AG08396 (cell line): ENCODE measurements around the gene MBOAT7.
"Not testable (repeated sequence)": the region's sequence is repeated elsewhere in the genome, so short reads cannot be mapped to it uniquely, and the experiment has no call there.

Source experiments
- DNase-seq: peaks from one replicate; pipeline ENCODE4 v3.0.0; 2012; ENCODE audit warnings: low spot score, mixed read lengths

Gene MBOAT7, protein sequence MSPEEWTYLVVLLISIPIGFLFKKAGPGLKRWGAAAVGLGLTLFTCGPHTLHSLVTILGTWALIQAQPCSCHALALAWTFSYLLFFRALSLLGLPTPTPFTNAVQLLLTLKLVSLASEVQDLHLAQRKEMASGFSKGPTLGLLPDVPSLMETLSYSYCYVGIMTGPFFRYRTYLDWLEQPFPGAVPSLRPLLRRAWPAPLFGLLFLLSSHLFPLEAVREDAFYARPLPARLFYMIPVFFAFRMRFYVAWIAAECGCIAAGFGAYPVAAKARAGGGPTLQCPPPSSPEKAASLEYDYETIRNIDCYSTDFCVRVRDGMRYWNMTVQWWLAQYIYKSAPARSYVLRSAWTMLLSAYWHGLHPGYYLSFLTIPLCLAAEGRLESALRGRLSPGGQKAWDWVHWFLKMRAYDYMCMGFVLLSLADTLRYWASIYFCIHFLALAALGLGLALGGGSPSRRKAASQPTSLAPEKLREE

DNA sequence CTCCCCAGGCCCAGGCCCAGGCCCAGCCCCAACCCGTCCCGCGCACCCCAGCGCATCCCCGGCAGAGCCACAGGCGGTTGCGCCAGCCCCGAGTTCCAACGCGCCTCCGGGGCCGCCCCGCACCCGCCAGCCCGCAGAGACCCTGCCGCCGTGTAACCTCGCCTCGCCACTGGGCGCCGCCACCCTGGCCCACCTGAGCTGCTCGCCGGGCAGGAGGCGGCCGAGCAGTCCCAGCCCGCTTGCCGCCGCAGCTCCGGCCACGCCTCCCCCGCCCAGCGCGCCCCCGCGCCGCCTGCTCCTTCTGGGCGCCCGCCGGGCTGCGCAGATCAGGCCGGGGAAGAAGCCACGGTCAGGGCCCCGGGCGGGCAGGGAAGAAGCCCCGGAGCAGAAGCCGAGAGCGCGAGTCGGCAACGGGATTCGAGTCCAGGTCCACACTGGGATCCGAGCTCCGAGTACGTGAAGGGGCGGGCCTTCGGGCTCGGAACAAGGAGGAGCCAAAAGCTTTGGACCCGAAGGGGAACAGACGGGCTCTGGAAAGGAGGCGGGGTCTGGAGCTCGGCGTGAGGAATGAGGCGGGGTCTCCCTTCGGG, at the start of gene MBOAT7:
TSS of gene MBOAT7 (minus strand) at position 436 of the 590 bp plus-strand sequence. CDS start 1,072 bp downstream, outside the sequence.
- no peak for DNase-seq

DNA sequence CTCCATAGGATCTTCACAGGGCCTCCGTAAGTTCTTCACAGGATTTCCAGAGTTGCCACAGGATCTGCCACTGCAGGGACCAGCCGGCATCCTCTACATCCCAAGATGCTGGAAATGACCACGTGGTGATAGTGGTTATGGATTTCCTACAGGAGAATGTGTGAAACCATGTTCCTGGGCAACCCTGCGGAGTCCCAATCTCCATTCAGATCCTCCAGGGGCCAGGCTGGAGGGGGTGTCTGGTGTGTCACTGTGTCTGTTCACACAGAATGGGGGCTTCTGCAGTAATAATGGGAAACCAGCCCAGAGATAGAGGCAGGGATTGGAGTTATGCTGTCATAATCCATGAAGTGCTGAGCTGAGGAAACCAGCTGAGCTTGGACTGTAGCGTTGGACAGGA, 44.6 kb upstream of the MBOAT7 start:
- no peak for DNase-seq

DNA sequence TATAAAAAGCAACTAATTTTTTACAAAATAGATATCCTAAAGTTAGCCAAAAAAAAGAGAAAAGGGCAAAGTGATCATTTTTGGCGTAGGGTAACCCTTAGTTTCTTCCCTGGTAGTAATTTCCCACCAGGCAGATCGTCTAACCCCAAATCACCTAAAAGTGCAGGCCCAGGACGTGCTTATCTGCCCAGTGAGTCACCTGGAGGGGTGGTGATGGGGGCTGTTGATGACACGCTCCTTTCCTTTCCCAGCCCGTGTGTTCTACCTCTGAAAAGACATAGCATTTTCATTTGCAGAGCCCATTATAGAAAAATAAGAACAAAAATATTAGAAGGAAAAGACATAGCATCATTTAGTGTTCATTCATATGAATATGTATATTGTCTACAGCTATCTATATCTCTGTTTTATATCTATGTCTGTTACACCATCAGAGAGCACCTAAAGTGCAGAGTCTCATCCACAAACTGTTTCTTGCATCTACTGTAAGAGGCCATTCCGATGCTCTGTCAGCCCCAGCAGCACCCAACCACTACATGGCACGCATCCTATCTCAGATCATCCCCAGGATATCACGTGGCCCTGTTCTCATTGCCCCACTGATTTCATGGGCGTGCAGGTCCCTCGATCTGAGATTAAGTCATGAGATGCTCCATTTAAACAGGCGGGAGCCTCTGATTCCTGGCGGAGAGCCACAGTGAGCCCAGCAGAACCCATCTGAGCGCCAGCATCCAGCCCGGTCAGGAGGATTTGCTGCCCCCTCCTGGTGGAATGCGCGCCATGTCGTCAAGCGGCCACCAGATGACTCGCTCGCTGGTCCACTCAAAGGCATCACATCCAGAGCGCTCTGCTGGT, 41.9 kb upstream of the MBOAT7 start:
- DNase-seq = peak; percentile 89

DNA sequence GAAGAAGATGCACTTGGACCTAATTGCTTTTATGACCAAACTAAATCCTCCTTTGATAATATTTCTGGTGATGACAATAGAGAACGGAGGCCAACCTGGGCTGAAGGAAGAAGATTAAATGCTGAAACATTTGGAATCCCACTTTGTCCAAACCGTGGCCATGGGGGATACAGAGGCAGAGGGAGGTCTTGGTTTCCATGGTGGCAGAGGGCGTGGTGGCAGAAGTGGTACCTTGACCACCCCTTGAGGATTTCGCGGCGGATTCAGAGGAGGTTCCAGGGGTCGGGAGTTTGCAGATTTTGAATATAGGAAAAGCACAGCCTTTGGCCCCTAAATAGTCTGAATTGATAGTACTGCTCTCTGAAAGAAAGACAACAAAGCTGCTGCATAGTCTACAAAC, 40.7 kb upstream of the MBOAT7 start:
- no peak for DNase-seq

DNA sequence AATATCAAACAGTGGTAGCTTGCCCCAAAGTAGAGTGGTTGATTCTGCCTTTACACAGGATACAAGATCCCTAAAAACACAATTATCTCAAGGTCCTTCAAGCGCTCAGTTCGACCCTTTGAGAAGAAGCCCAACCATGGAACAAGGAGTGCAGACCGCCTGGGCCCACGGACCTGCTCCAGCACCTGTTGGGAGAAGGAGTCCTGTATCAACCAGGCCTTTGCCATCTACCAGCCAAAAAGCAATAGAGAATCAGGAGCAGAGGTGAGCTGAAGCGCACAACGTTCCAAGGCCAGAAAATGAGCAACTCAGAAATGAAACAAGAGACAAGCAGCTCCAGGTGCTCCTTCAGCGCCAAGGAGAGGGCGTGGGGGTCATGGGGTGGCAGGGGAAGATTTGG, 39.8 kb upstream of the MBOAT7 start:
- DNase-seq = no peak

DNA sequence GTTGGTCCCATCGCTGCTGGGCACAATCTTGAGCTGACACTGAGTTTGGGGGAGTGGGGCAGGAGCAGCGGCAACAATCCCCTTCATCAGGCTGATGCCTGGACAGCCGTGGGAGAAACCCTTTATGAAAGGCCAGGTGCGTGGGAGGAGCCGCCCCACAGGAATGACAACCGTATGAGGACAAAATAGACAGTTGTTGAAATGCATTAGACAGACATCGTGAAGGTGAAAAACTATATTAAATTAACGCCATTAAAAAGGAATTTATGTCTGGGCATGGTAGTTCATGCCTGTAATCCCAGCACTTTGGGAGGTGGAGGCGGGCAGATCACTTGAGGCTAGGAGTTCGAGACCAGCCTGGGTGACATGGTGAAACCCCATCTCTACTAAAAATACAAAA, 35.2 kb upstream of the MBOAT7 start:
- not testable (repeated sequence) for DNase-seq

DNA sequence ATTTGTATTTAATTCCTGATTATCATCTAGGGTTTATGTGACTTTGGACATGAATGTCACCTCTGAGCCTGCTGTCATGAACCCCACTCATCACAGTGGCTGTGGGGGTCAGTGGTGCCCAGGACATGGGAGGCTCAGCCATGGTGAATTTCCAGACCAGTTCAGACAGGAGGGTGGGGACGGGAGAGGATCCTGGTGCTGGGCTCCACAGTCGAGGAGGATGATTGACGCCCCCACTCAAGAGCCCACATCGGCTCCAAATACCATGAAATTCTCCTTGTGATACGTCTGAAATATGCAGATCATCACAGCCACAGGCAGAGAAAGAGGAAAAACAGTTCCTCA, 34.5 kb upstream of the MBOAT7 start:
- not testable (repeated sequence) for DNase-seq

DNA sequence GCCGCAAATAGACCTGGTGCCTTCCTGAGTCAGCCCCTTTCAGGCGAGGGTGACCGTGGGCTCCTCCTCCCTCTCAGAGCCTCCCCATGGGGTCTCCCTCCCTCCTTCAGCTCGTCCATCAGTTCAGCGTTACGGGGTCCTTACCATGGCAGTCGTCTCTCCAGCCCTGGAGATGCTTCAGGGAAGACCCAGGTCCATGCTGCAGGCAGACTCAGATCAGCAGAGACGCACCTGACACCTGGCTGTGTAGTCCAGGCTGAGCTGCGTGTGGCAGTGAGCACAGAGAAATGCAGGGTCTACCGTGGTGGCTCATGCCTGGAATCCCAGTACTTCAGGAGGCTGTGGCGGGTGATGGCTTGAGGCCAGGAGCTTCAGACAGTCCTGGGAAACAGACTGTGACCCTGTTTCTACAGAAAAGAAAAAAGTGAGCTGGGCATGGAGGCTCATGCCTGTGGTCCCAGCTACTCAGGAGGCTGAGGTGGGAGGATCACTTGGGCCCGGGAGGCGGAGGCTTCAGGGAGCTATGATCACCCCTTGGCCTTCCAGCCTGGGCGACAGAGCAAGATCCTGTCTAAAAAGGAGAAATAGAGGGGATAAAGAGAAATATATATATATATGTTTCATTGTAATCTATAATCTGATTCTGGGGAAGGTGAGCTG, 34.0 kb upstream of the MBOAT7 start:
- DNase-seq = not testable (repeated sequence)

DNA sequence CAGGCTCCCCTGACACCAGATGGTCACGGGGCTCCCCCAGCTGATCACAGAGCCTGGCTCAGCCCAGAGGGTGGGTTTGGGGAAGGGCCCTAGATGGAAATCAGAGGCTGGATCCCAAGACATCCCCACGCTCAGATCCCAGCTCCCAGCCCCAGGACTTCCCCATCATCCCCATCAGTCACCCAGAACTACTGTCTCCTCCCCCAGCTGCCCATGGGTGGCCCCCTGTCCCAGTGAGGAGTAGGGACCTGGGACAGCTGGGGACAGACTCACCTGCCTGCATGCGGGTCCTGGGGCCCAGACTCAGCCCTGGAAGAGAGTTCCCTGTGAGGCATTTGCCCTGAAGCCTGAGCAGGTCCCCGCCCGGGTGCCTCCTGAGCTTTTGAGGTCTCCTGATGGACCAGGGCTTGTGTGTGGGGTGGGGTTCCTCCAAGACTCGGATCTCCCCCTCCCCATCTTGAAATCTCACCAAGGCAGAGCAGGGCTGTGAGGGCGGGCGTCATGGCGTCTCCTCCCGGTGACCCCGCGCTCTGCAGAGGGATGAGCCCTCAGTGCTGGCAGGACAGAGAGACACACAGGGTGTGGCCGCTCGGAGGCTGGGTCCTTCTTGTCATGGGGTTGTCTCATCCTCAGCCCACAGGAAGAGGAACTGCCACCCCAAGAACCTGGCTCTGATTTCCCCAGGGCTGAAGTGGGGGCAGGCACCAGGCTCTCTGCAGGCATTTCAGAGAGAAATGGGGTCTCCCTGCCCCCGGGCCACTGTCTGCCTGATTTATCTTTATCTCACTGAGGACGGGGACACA, 33.3 kb upstream of the MBOAT7 start, which contains the start of gene LILRB3:
TSS of gene LILRB3 (minus strand) at position 534 of the 803 bp plus-strand sequence. CDS start at position 503, 31 bp downstream.
- not testable (repeated sequence) for DNase-seq

DNA sequence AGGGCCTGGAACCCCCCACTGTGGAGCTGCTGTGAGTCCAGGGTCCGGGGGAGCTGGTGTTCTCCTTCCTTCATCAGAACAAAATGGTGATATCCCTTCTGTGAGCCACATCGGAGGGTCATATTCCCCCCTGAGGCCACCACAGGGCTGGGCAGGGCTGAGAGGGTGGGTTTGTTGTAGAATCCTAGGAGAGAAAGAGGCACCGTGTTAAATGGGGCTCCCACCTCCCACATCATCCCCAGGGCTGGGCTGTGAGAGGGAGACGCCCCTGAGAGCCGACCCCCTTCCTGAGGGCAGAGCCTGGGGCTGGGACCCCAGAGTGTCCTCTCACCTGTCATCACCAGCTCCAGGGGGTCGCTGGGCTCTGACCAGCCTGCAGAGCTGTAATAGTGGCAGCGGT, 32.6 kb upstream of the MBOAT7 start:
- not testable (repeated sequence) for DNase-seq

DNA sequence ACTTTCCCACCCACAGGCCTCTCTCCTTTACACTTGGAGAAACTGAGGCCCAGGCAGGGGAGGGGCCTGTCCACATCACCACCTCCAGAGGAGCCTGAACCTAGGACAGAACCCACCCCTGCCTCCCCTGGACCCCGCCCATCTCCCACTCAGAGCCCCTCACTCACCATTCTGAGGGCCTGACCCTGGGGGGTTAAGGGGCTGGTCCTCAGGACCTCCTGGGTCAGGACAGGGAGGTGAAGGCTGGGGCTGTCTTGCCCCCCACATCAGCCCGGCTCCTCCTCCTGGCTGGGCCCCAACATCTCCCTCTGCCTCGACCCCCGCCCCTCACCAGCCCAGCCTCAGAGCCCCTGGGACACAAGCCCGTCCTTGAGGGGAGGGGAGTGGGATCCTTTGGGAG, 30.3 kb upstream of the MBOAT7 start:
- DNase-seq = not testable (repeated sequence)

DNA sequence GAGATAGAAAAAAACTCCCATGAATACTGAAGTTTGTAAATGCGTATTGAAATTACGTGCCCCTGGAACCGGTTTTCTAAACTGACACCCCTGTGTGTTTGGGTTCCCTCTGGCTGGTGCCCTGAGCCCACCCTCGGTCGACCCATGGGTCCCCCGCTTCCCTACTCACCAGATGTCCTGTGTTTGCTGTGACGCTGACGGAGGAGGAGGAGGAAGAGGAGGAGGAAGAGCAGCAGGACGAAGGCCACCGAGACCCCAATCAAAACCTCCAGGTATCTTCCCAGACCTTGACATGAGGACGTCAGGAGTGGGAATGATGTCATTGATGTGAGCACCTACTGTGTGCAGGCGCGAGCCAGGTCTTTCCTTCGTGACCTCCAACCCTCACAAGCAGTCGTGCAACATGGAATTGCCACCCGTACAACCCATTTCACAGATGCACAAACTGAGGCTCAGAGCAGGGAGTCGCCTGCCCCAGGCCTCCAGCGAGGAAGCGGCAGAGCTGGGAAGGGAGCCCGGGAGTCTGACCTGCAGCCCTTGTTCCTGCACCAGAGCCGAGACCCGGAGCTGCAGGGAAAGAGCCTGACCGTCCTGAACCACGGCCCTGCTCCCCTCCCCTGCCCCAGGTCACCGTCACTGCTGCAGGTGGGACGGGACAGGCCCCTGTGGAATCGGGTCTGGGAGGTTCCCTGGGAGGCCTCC, 29.7 kb upstream of the MBOAT7 start:
- no peak for DNase-seq

DNA sequence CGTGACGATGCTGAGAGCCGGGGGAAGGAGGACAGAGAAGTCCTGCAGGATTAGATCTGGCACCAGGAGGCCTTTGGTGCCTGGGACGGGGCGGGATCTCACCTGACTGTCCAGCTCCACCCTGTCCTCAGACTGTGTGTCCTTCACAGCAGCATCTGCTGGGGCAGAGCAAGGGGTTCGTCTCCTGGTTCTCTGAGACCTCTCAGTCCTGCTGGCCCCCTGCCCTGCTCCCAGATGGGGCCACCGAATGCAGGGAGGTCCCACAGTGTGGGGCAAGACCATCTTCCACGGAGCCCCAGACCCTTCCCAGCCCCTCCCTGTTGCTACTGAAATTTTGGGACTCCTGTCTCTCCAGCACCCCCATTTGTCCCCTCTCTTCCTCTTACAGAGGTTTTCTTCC, 28.9 kb upstream of the MBOAT7 start:
- no peak for DNase-seq

DNA sequence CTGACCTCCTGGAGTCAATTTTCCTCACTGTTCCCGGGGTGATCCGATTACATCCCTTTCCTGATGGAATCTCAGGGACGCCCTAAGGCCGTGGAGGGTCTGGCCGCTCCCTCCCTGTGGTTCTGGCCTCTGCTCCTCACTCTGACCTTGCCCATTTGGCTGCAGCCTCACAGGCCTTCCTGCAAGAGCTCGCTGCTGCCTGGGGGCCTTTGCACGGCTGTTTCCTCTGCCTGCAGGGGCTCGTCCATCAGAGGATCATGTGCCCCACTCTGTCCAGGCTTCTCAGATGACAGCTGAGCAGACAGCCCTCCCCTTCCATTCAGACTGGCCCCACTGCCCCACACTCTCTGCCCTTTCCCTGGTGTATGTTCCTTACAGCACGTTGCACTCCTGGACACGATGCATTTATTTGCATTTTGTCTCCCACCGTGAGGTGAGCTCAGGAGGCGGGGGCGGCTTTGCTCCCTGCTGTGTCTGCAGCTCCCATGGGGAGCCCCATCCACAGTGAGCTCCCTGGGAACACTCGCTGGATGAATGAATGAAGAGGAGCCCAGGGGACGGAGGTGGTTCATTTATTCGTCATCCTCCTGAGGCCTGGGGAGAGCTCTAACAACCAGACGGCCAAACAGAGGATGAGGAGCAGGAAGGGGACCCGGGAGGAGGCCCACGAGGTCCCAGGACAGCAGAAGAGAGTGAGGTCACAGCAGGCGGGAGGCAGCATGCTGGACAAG, 28.3 kb upstream of the MBOAT7 start:
- not testable (repeated sequence) for DNase-seq

DNA sequence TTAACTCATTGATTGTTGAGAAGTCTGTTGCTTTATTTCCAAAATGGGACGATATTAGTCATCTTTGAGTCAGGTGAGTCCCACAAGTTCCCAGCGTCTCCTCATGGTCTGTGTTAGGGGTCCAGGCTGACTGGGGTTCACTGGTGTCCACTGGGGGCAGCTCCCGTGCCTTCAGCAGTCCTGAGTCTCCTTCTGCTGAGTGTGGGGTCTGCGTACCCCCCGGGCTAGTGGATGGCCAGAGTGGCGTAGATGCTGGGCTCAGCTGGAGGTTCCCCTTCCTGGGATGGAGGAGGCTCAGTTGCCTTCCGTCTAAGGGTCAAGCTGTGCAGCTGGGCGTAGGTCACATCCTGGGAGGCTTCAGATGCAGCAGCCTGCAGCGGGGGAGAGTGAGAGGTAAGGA, 27.5 kb upstream of the MBOAT7 start:
- DNase-seq = no peak

DNA sequence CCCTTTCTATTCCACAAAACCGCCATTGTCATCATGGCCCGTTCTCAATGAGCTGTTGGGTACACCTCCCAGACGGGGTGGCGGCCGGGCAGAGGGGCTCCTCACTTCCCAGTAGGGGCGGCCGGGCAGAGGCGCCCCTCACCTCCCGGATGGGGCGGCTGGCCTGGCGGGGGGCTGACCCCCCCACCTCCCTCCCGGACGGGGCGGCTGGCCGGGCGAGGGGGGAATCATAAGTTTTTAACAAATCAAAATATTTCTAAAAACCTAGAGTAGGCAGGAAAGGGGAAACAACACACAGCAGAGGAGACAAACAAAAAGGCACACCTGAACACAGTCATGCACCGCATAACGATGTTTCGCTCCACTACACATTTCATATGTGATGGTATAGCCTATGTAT, 25.4 kb upstream of the MBOAT7 start:
- not testable (repeated sequence) for DNase-seq

DNA sequence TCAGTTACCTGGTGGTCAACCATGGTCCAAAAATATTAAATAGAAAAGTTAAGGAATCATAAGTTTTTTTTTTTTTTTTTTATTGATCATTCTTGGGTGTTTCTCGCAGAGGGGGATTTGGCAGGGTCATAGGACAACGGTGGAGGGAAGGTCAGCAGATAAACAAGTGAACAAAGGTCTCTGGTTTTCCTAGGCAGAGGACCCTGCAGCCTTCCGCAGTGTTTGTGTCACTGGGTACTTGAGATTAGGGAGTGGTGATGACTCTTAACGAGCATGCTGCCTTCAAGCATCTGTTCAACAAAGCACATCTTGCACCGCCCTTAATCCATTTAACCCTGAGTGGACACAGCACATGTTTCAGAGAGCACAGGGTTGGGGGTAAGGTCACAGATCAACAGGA, 24.8 kb upstream of the MBOAT7 start:
- not testable (repeated sequence) for DNase-seq

DNA sequence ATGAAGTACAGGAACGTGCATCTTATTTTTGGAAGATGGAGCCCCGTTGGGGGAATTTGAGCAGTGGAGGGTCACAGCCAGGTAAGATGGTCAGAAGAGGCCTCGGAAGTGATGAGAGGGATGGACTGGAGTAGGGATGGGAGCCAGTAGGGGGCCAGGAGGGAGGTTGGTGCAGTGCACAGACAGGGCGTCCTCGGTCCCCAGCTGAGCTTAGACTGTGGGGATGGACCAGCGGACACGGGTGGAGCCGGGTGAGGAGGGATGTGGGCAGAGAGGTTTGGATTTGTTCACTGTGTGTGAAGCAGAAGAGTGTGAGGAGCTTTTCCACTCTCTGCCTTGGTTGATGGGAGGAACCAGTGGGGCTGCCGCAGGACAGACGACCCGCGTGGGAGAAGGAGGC, 21.9 kb upstream of the MBOAT7 start:
- no peak for DNase-seq

DNA sequence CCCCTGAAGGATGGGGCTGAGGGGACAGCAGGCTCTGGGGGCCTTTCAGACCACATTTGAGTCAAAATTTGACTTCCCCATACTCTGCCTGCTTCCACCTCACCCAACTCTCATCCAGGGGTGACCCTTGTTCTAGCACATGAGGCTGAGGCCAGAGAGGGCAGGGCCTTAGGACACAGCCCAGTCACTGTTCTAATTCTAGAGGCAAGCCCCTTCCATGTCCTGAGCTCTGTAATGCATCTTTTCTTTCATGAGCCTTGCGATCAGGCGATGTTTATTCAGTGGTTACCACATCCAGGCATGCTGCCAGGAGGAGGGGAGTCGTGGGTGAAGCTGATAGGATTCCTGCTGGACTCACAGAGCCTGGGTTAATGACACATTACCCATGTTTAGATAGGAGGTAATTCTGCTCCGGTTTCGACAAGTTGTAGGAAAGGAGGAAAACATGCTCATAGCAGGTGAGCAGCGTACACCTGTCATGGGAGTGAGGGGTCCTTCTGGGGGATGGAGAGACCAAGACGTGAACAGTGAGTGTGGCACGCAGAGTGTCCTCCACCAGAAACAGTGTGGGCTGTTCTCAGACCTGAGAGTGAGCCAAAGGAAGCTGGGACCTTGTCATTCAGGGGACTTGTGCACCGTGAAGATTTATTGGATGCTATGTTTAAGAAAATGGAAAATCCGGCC, 20.6 kb upstream of the MBOAT7 start:
- peak; percentile 95 for DNase-seq
